Amniotic epithelial cell (primary cell): ENCODE data around the gene DGKE.

Source experiments
- DNase-seq: peaks from one replicate; pipeline ENCODE4 v3.0.0-alpha.2; 2010; ENCODE audit warnings: low read depth

The DGKE gene

GRCh38 chr17:56849131-56849530 is 15.2 kb downstream of the DGKE start:
- no peak for DNase-seq

GRCh38 chr17:56850591-56850990 is 16.6 kb downstream of the DGKE start:
- DNase-seq: no peak

GRCh38 chr17:56851008-56851407 is 17.1 kb downstream of the DGKE start:
- DNase-seq: no peak

- no peak for DNase-seq
Measured at GRCh38 chr17:56861899-56862298, 27.9 kb downstream of the DGKE start.

GRCh38 chr17:56863974-56864373 is 30.0 kb downstream of the DGKE start:
- no peak for DNase-seq

- no peak for DNase-seq
Measured at GRCh38 chr17:56866076-56866475, 32.1 kb downstream of the DGKE start.

GRCh38 chr17:56866496-56866895 is 32.5 kb downstream of the DGKE start:
- DNase-seq: no peak

- peak; percentile 42 for DNase-seq
Measured at GRCh38 chr17:56867948-56868376, 34.0 kb downstream of the DGKE start.

GRCh38 chr17:56868716-56869115 is 34.8 kb downstream of the DGKE start:
- DNase-seq: no peak

GRCh38 chr17:56870081-56870651 is 36.2 kb downstream of the DGKE start:
- DNase-seq: no peak

- peak; percentile 36 for DNase-seq
Measured at GRCh38 chr17:56876766-56877179, 42.8 kb downstream of the DGKE start.

- no peak for DNase-seq
Measured at GRCh38 chr17:56879280-56879679, 45.3 kb downstream of the DGKE start.

- DNase-seq: no peak
Measured at GRCh38 chr17:56880133-56880532, 46.2 kb downstream of the DGKE start.

GRCh38 chr17:56880571-56880970 is 46.6 kb downstream of the DGKE start:
- no peak for DNase-seq

GRCh38 chr17:56881685-56882295 is 47.8 kb downstream of the DGKE start:
- no peak for DNase-seq

- no peak for DNase-seq
Measured at GRCh38 chr17:56883616-56884015, 49.7 kb downstream of the DGKE start.

GRCh38 chr17:56884483-56885311 is 50.7 kb downstream of the DGKE start:
- no peak for DNase-seq

GRCh38 chr17:56885312-56885657 is 51.3 kb downstream of the DGKE start:
- no peak for DNase-seq

- DNase-seq: no peak
Measured at GRCh38 chr17:56886288-56886731, 52.4 kb downstream of the DGKE start.

- DNase-seq: no peak
Measured at GRCh38 chr17:56887105-56887504, 53.2 kb downstream of the DGKE start.

- peak; percentile 4 for DNase-seq
Measured at GRCh38 chr17:56887552-56888467, 53.9 kb downstream of the DGKE start.

GRCh38 chr17:56890390-56890789 is 56.4 kb downstream of the DGKE start:
- no peak for DNase-seq
